Body of pancreas (tissue), 4 donors: Measurements from ENCODE around the gene BMP10. TPM values are rescaled to one million over a fixed set of nuclear protein-coding genes. Genes with fewer than 3 reads are reported as not detected.

Experiments
- ATAC-seq: fragments of 150-250 bp; one replicate; pipeline ENCODE4 v1.9.1; 2016
- DNase-seq, 4 donors: peaks; one replicate each; pipeline ENCODE4 v3.0.0-alpha.2; 2019
- H3K27ac ChIP-seq, 4 donors: fragments of 200-600 bp; sonication (generic); 1 replicate in 3 of 4; 2 replicates in 1 of 4; pipeline versions ENCODE4 v1.5.1 to v1.6.1; 2016 to 2019; ENCODE audit warnings: mild to moderate bottlenecking in 1 of 4, mixed read lengths in 1 of 4, moderate library complexity in 1 of 4
- H3K27me3 ChIP-seq, 2 donors: fragments of 200-600 bp; sonication (generic); one replicate each; pipeline ENCODE4 v1.6.0; 2016; ENCODE audit warnings: mild to moderate bottlenecking in 1 of 2
- H3K36me3 ChIP-seq, 2 donors: fragments of 200-600 bp; sonication (generic); replicated peaks in 1 of 2; 2 replicates each; pipeline ENCODE4 v1.5.1; 2016; ENCODE audit warnings: low read depth in 2 of 2; ENCODE audit not compliant: insufficient read depth in 1 of 2
- H3K4me1 ChIP-seq: fragments of 200-600 bp; sonication (generic); one replicate; pipeline ENCODE4 v1.6.0; 2016
- H3K4me3 ChIP-seq, 2 donors: fragments of 200-600 bp; sonication (generic); 1 replicate in 1 of 2; 2 replicates in 1 of 2; pipeline ENCODE4 v1.5.1; 2016 to 2019
- H3K9me3 ChIP-seq, 3 donors: fragments of 200-600 bp; sonication (generic); 1 replicate in 2 of 3; 2 replicates in 1 of 3; pipeline ENCODE4 v1.5.1; 2016
- CTCF ChIP-seq, 7 experiments: fragments of 450-650 bp in 4 of 7; fragments of 200-600 bp in 3 of 7; sonication (generic) in 3 of 7; IDR thresholded peaks; one replicate each; pipeline ENCODE4 v1.5.1; 2016 to 2019; ENCODE audit warnings: antibody characterized with exemption in 7 of 7
- POLR2A ChIP-seq, 3 donors: fragments of 450-650 bp; IDR thresholded peaks; one replicate each; pipeline ENCODE4 v1.6.1; 2016; ENCODE audit warnings: antibody characterized with exemption in 3 of 3, mild to moderate bottlenecking in 2 of 3
- WGBS, 2 donors: methylation state at CpG; one replicate each; pipeline ENCODE4 v1.1.5; 2017; 5-methylcytosine and 5-hydroxymethylcytosine counted together
- intact Hi-C: fragments of 100-400 bp; cut with DNase I; formaldehyde crosslinking; loops from one replicate; pipeline ENCODE4 v1.15.1; 2023
- total RNA-seq, 2 donors: library from RNA; depleted of rRNA; stranded (reverse); fragments of >200 nt; gene quantifications; one replicate each; pipeline ENCODE4 v1.1.0, GENCODE V29; 2016

BMP10 gene
- total RNA-seq, 2 donors from 2014 or later, result not detected

- intact Hi-C loops, result no loop called here
- DNase-seq, result no peak
- no peaks in the 10 kb centered on the region for H3K9me3 ChIP-seq
- no peaks in the 10 kb centered on the region for H3K36me3 ChIP-seq
- TF ChIP-seq POLR2A (IDR thresholded peaks at IDR 0.05), result no peak
- TF ChIP-seq CTCF (IDR thresholded peaks at IDR 0.05), result no peak
- peaks cover 18% of the 10 kb centered on the region for H3K4me1 ChIP-seq
- no peak overlapping the region for H3K4me3 ChIP-seq
- 73 to 78% methylated on average over 5 of the region's 5 CpGs for WGBS, 2 donors
- H3K27me3 ChIP-seq, result no peaks in the 10 kb centered on the region
- ATAC-seq, result no peak
- no peak overlapping the region for H3K27ac ChIP-seq
Observed at GRCh38 chr2:68825866-68826265, 45.3 kb downstream of the BMP10 start.

GRCh38 chr2:68824831-68825230 lies 46.4 kb downstream of the BMP10 start:
- TF ChIP-seq CTCF (IDR thresholded peaks at IDR 0.05) (no peak), POLR2A (IDR thresholded peaks at IDR 0.05) (no peak)
- no peak overlapping the region for H3K27ac ChIP-seq
- ATAC-seq, result no peak

GRCh38 chr2:68822207-68822872 lies 48.9 kb downstream of the BMP10 start:
- H3K36me3 ChIP-seq, result no peaks in the 10 kb centered on the region
- no peaks in the 10 kb centered on the region for H3K9me3 ChIP-seq
- ATAC-seq, result no peak
- H3K4me3 ChIP-seq, result no peak overlapping the region
- TF ChIP-seq CTCF (IDR thresholded peaks at IDR 0.05) (no peak), POLR2A (IDR thresholded peaks at IDR 0.05) (no peak)
- no peaks in the 10 kb centered on the region for H3K27me3 ChIP-seq
- DNase-seq, result no peak
- 88 to 92% methylated on average over 15 of the region's 15 CpGs for WGBS, 2 donors
- H3K4me1 ChIP-seq, result no peaks in the 10 kb centered on the region
- intact Hi-C loops, result no loop called here
- no peak overlapping the region for H3K27ac ChIP-seq

More at GRCh38 chr2:68824831-68825230, 46.4 kb downstream of the BMP10 start:
- no peak for DNase-seq
- Histone ChIP-seq H3K9me3 (no peaks in the 10 kb centered on the region), H3K27me3 (no peaks in the 10 kb centered on the region), H3K4me1 (peaks cover 18% of the 10 kb centered on the region), H3K4me3 (no peak overlapping the region), H3K36me3 (no peaks in the 10 kb centered on the region)
- 27 to 37% methylated on average over 2 of the region's 2 CpGs for WGBS, 2 donors
- intact Hi-C loops, result no loop called here

- no peak for TF ChIP-seq POLR2A (IDR thresholded peaks at IDR 0.05)
- no peak for TF ChIP-seq CTCF (IDR thresholded peaks at IDR 0.05)
- WGBS, 2 donors, result 80 to 85% methylated on average over 6 of the region's 6 CpGs
- Histone ChIP-seq H3K9me3 (no peaks in the 10 kb centered on the region), H3K36me3 (no peaks in the 10 kb centered on the region), H3K4me3 (no peak overlapping the region), H3K27ac (no peak overlapping the region), H3K27me3 (no peaks in the 10 kb centered on the region), H3K4me1 (no peaks in the 10 kb centered on the region)
- intact Hi-C loops, result no loop called here
- no peak for ATAC-seq
- no peak for DNase-seq
Observed at GRCh38 chr2:68819556-68819955, 51.6 kb downstream of the BMP10 start.

GRCh38 chr2:68817306-68817705 lies 53.9 kb downstream of the BMP10 start:
- H3K4me1 ChIP-seq, result no peaks in the 10 kb centered on the region
- H3K36me3 ChIP-seq, result no peaks in the 10 kb centered on the region
- no peak for TF ChIP-seq CTCF (IDR thresholded peaks at IDR 0.05)
- no peak for TF ChIP-seq POLR2A (IDR thresholded peaks at IDR 0.05)
- no peak overlapping the region for H3K4me3 ChIP-seq
- intact Hi-C loops, result no loop called here
- ATAC-seq (no peak), DNase-seq (no peak)
- H3K9me3 ChIP-seq, result no peaks in the 10 kb centered on the region
- no peak overlapping the region for H3K27ac ChIP-seq
- H3K27me3 ChIP-seq, result no peaks in the 10 kb centered on the region
